Choroid plexus epithelial cell (primary cell): Measurements from ENCODE around the gene RUNX1.

Source experiments
- DNase-seq: peaks from one replicate; pipeline ENCODE4 v3.0.0-alpha.2; 2010; ENCODE audit warnings: low read depth
- H3K4me3 ChIP-seq: 2 replicates; pipeline ENCODE4 v1.5.1; 2011; ENCODE audit warnings: low read depth, mild to moderate bottlenecking, control low read depth, low read length, moderate library complexity
- TF ChIP-seq, protein P1 (sequence below): conservative IDR thresholded peaks from 2 replicates; pipeline ENCODE4 v1.5.1; 2011; ENCODE audit warnings: low read depth, mild to moderate bottlenecking, control low read depth, inconsistent platforms, low read length, moderate library complexity

Gene RUNX1

DNA sequence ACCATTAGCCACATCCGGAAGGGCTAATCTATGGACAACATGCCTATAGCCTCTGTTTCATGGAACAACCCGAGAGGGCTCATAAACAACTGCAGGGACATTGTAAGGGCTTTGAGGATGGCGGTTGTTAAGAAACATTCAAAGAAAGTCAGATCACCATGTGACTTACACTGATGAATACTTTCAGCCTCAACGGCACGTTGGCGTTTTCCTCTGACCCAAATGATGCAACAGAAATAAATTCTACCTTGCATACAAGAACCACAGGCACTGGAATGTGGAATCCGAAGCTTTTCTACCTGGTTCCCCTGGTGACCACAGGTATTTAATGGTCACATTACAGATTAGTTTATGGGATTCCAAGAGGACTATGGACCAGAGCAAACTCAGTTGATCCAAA, 273.3 kb downstream of the RUNX1 start:
- TF ChIP-seq, protein P1, sequence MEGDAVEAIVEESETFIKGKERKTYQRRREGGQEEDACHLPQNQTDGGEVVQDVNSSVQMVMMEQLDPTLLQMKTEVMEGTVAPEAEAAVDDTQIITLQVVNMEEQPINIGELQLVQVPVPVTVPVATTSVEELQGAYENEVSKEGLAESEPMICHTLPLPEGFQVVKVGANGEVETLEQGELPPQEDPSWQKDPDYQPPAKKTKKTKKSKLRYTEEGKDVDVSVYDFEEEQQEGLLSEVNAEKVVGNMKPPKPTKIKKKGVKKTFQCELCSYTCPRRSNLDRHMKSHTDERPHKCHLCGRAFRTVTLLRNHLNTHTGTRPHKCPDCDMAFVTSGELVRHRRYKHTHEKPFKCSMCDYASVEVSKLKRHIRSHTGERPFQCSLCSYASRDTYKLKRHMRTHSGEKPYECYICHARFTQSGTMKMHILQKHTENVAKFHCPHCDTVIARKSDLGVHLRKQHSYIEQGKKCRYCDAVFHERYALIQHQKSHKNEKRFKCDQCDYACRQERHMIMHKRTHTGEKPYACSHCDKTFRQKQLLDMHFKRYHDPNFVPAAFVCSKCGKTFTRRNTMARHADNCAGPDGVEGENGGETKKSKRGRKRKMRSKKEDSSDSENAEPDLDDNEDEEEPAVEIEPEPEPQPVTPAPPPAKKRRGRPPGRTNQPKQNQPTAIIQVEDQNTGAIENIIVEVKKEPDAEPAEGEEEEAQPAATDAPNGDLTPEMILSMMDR, result no peak
- DNase-seq, result no peak
- no peak overlapping the region for H3K4me3 ChIP-seq

DNA sequence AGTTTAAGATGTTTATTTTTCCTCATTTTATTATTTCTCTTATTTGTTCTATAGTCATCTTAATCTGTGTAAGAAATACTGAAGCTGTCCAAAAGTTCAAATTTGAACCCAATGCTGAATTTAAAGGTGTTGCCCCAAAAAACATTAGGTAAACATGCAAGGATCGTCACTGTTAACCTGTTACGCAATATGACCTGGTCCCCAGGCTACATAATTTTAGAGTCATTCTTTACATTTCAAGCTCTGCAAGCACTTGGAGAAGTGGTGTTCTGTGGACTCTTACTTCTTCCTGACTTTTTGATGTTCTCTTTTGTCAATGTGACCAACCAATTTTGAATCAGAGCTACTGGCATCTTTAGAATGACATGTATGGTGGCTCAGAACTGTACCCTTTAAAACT, 274.4 kb downstream of the RUNX1 start:
- no peak for DNase-seq
- TF ChIP-seq, protein P1, result no peak
- no peak overlapping the region for H3K4me3 ChIP-seq

DNA sequence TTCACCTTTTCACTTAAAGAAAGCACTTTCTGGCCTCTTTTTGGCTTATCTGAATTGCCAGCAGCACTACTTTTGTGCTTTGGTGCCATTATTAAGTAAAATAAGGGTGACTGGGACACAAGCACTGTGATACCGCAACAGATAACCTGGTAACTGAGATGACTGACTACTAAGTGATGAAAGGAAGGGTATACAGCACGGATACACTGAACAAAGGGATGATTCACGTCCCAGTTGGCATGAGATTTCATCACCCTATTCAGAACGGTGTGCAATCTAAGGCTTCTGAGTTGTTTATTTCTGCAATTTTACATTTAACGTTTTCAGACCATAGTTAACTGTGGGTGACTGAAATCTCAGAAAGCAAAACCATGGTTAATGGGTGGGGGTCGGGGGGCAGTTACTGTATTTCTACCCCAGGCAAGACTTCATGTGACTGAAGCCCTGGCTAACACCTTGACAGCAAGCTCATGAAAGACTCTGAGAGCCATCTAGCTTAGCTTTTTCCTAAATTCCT, 277.5 kb downstream of the RUNX1 start:
- no peak overlapping the region for H3K4me3 ChIP-seq
- DNase-seq, result peak; percentile 76
- TF ChIP-seq, protein P1, result no peak

DNA sequence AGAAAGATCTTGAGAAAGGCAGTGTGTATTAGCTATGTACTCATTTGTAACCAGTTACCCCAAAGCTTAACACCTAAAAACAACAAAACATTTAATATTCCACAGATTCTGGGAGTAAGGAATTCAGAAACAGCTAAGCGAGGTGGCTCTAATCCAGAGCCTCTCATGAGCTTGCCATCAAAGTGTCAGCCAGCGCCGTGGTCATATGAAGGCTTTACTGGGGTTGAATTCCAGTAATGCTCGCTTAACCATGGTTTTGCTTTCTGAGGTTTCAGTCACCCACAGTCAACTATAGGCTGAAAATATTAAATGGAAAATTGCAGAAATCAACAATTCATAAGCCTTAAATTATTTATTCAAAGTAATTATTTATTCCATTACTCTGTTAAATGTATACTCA, 278.5 kb downstream of the RUNX1 start:
- TF ChIP-seq, protein P1, result no peak

DNA sequence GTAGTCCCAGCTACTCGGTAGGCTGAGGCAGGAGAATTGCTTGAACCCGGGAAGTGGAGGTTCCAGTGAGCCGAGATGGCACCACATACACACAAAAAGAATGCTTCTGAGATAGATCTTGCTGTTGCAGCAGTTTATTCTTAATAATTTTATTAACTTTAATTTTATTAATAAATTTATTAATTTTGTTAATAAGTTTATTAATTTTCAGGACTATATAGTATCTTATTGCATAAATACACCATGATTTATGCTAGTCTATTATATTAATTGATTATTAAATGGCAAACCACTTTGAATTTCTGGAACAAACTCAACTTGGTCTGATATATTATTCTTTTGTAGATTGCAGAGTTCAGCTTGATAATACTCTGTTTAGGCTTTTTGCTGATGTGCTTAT, 280.8 kb downstream of the RUNX1 start:
- no peak overlapping the region for H3K4me3 ChIP-seq
- no peak for DNase-seq
- TF ChIP-seq, protein P1, result no peak

More for the DNA sequence above, 278.5 kb downstream of the RUNX1 start:
- H3K4me3 ChIP-seq, result no peak overlapping the region
- DNase-seq, result no peak

DNA sequence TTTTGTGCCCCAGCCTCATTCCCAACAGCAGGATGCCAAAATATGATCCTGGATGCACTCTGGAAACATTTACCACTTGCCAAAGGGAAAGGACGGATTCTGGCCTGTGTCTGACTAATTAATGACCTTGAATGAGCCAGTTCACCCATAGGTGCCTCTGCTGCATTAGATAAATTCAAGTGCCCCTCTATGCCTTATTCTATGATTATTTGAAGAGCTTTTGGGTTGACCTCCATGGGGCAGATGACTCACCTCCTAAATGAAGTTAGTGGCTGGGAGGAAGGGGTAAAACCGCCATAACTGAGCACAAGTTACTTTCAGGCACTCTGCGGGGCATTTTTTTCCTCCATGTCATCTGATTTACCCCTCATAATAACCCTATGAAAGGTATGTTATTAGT, 282.2 kb downstream of the RUNX1 start:
- DNase-seq, result no peak
- TF ChIP-seq, protein P1, result no peak
- H3K4me3 ChIP-seq, result no peak overlapping the region

DNA sequence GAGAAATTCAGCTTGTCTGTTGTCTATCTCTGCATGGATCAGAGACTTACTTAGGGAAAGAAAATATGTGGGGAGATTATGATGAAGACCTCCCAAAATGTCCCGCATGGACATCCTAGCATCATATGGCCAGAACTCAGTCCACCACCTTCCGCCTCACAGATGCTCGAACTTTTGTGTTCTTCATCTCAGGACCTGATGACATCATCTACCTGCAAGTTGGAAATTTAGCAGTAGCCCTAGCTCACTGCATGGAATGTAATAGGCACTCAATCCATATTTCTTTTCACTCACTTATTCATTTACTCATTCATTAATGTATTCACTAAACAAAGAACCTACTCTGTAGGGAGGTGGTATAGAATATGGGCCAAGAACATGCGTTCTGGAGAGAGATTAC, 283.5 kb downstream of the RUNX1 start:
- TF ChIP-seq, protein P1, result no peak
- DNase-seq, result no peak
- H3K4me3 ChIP-seq, result no peak overlapping the region
